GM04503 (cell line): ENCODE measurements around the gene SSC5D.
A peak's percentile ranks its signal among the peaks of the same experiment; 100 is the strongest.

ENCODE experiments used
- DNase-seq: peaks from one replicate; pipeline ENCODE4 v3.0.0-alpha.2; 2012; ENCODE audit warnings: low read depth

SSC5D gene

DNA sequence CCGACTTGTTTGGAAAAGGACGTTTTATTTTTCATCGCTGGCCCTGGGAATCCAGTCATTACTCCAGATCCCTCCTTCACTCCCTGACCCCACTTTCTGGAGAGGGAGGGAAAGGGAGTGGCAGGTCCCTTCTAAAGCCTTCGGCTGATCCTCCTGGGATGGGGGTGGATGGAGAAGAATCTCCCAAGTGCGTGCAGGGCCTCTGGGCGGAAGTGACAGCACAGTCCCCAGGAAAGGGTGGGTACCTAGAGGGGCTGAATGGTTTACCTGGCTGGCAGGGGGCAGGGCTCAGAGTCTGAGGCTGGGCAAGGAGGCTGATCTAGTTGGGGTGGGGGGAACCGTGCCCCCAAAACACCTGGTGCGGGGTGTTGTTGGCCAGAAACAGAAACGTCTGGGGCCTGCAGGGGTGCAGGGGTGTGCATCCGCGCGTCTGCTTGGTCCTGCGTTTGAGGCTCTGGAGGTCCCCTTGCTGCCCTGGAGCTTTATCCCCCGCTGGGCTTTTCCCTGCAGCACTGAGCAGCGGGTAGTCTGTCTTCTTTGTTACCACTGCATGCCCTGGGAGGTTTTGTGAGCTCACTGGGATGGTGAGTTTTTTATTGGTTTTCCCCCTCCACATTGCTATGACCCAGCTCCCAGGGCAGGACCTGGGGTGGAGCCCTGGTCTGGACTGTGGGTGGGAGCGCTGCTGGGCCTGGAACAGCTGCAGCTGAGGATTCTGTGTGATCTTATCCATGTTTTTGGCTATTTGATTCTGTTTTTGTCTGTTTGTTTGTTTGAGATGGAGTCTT, 14.8 kb upstream of the SSC5D start:
- no peak for DNase-seq

DNA sequence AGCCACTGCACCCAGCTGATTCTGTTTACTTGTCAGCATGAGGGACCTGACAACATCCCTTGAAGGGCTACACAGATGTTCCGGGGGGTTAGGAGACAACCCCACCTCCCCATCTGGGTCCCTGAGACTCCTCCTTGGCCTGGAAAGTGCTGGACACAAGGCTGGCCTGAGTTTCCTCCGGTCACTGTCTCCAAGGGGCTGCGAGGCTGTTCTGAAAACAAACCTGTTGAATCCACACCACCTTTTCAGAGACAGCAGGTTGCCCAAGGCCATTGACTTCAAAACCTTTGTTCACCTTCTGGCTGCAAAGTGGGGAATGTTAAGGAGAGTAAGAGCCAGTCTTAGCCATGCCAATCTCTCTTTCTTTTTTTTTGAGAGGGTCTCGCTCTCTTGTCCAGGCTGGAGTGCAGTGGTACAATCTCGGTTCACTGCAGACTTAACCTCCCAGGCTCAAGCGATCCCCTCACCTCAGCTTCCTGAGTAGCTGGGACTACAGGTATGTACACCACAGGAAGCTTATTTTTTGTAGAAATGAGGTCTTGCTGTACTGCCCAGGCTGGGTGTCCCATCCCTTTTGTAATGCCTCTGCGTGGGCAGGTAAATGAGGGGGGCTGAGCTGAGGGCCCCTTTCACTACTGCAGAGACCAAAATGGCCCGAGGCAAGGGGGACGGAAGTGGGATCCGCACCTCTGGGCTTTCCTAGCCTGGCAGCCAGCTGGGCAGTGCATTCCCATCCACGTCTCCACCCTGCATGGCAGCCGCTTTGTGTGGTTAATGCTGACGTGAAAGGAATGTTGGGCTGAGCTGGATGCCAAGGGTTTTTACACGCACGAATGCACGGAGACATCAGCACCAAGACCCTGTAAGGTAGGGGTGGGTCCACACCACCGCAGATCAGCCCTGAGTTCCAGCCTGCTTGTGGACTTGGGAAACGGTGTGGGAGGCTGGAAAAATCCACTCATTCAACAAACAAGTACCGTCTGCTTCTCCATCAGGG, 13.7 kb upstream of the SSC5D start:
- no peak for DNase-seq

DNA sequence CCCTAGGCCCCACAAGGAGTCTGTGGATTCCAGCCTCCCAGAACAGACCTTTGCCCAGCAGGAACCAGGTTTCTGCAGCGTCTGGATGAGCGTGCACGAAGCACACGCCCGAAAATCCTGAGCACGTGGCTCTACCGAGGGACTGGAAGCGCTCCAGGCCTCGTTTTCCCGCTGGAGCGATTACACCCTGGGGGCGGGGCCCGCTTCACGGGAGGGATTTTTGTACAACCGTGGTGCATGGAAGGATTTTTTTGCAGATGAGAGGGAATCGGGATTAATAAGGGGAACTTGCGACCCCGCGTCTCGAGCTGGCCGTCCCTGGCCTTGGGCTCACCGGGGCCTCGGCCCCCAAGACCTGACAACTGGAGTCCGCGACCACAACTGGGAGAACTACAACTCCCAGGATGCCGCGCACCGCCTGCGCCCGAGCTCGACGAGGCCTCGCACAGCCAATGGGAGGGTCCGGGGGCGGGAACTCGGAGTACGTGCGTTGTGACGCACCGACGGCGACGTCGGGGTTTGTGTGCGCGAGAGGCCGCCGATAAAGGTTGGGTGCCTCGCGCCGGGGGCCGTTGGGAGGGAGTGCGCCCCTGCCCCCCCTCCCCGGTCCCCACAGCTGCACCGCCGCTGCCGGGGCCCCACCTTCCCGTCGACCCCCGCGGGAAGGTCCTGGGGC, 12.0 kb upstream of the SSC5D start, which contains the start of gene ZNF628:
TSS of gene ZNF628 (plus strand) at position 518 of the 676 bp plus-strand sequence. CDS start 3,294 bp downstream, outside the sequence.
- peak; percentile 81 for DNase-seq

DNA sequence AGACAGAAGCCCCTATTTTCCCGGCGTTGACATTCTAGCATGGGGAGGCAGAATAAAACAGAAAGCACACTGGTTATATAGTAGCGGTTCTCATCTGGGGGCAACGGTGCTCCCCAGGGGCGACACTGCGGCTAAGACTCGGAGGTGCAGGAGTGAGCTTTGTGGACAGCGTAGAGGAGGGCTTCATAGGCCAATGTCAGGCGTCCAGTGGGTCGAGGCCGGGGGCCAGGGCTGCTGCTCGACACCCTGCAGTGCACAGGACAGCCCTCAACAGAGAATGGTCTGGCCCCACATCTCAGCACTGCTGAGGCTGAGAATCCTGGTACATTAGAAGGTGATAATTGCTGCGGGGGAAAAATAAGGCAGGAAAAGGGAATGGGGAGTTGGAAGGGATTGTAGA, 10.3 kb upstream of the SSC5D start:
- DNase-seq: no peak

DNA sequence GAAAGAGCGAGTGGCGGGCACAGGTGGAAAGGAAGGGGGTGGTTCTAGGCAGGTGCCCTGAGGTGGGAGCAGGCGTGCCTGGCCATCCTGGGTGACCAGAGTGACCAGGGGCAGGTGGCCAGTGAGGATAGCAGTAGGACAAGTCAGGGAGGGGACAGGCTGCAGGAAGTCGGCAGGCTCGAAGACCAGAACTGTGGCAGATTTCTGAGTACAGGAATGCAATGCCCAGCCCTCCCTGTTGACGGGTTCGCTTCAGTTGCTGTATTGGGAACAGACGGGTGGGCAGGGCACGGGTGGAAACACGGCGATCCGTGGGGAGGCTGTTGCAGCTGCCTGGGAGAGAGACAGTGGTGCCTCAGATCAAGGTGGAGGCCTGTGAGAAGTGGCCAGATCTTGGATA, 9.9 kb upstream of the SSC5D start:
- DNase-seq: no peak

DNA sequence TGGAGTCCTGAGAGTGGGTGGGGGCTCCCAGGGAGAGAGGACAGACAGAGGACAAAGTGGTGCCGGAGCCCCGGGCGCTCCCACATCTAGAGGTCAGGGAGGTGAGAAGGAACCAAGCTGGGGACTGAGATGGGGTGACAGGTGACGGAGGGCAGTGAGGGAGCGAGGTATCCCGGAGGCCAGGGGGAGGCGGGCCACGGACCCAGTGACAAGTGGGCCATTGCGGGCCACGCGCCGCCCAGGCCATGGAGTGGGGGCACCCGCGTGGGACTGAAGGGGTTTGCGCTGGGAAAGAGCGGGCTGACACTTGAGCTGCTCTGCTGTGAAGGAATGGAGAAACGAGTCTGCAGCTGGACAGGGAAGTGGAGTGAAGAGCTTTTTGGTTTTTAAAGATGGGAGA, 9.2 kb upstream of the SSC5D start:
- no peak for DNase-seq

DNA sequence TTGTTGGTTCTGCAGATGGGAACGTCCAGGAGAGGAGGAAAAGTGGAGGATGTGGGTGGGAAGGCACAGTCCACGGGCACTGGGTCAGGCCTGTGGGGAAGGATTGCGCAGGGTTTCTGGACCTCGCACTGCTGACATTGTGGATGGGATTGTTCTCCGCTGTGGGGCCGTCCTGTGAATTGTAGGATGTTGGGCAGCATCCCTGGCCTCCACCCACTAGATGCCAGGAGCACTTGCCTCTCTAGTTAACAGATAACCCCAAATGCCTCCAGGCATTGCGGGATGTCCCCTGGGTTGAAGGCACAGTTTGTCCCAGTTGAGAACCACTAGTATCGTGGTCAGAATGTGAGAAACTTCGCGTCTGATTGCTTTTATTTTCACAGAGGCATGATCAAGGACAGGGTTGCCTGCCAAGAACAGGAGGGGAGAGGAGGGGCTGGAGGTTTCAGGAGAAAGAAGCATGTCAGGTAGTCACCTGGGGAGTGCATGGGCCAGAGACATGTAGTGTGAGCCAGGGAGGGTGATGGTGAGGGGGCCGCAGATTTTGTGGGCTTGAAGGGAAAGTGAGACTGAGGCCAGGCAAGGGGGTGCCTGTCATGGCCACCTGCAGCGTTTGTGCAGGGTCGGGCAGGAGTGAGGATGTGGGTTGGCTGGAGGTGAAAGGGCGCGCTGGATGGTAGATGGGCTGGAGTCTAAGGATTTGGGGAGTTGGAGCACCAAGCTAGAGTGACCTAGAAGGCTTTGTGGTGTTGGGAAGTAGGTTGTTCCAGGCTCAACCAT, 8.6 kb upstream of the SSC5D start:
- no peak for DNase-seq

DNA sequence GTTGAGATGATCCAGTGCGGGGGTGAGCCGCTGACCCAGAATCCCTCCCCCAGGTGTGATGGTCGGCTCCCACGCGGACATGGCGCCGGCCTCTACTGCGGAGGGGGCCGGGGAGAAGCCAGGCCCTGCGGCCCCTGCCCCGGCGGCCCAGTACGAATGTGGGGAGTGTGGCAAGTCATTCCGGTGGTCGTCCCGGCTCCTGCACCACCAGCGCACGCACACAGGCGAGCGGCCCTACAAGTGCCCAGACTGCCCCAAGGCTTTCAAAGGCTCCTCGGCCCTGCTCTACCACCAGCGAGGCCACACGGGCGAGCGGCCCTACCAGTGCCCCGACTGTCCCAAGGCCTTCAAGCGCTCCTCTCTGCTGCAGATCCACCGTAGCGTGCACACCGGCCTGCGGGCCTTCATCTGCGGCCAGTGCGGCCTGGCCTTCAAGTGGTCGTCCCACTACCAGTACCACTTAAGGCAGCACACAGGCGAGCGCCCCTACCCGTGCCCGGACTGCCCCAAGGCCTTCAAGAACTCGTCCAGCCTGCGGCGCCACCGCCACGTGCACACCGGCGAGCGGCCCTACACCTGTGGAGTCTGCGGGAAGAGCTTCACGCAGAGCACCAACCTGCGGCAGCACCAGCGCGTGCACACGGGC, 7.0 kb upstream of the SSC5D start:
- no peak for DNase-seq

DNA sequence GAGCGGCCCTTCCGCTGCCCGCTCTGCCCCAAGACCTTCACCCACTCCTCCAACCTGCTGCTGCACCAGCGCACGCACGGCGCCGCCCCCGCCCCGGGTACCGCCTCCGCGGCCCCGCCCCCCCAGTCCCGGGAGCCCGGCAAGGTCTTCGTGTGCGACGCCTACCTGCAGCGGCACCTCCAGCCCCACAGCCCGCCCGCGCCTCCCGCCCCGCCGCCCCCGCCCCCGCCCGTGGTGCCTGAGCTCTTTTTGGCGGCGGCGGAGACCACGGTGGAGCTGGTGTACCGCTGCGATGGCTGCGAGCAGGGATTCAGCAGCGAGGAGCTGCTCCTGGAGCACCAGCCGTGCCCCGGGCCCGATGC, 6.5 kb upstream of the SSC5D start:
- DNase-seq: no peak

DNA sequence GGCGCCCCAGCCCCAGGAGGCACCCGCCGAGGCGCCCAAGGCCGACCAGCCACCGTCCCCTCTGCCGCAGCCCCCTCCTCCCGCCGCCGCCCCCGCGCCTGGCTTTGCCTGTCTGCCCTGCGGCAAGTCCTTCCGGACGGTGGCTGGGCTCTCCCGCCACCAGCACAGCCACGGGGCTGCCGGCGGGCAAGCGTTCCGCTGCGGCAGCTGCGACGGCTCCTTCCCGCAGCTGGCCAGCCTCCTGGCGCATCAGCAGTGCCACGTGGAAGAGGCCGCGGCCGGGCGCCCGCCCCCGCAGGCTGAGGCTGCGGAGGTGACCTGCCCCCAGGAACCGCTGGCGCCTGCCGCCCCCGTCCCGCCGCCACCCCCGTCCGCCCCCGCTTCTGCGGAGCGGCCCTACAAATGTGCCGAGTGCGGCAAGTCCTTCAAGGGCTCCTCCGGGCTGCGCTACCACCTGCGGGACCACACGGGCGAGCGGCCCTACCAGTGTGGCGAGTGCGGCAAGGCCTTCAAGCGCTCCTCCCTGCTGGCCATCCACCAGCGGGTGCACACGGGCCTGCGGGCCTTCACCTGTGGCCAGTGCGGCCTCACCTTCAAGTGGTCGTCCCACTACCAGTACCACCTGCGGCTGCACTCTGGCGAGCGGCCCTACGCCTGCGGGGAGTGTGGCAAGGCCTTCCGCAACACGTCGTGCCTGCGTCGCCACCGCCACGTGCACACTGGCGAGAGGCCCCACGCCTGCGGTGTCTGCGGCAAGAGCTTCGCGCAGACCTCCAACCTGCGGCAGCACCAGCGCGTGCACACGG, 5.9 kb upstream of the SSC5D start:
- DNase-seq: no peak

DNA sequence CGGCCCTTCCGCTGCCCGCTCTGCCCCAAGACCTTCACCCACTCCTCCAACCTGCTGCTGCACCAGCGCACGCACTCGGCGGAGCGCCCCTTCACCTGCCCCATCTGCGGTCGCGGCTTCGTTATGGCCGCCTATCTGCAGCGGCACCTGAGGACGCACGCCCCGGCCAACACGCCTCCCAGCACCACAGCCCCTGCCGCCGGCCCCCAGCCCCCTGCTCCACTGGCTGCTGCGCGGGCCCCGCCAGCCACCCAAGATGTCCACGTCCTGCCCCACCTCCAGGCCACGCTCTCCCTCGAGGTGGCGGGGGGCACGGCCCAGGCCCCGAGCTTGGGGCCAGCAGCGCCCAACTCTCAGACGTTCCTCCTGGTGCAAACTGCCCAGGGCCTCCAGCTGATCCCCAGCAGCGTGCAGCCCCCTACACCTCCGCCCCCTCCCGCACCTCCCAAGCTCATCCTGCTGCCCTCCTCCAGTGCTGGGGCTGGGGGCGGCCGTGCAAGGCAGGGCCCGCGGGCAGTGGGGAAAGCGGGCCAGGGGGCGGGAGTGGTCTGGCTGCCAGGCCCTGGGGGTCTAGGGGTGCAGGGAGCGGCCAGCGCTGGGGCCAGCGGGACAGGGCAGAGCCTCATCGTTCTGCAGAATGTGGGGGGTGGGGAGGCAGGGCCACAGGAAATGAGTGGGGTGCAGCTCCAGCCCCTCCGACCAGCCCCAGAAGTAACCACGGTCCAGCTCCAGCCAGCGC, 5.1 kb upstream of the SSC5D start:
- no peak for DNase-seq

DNA sequence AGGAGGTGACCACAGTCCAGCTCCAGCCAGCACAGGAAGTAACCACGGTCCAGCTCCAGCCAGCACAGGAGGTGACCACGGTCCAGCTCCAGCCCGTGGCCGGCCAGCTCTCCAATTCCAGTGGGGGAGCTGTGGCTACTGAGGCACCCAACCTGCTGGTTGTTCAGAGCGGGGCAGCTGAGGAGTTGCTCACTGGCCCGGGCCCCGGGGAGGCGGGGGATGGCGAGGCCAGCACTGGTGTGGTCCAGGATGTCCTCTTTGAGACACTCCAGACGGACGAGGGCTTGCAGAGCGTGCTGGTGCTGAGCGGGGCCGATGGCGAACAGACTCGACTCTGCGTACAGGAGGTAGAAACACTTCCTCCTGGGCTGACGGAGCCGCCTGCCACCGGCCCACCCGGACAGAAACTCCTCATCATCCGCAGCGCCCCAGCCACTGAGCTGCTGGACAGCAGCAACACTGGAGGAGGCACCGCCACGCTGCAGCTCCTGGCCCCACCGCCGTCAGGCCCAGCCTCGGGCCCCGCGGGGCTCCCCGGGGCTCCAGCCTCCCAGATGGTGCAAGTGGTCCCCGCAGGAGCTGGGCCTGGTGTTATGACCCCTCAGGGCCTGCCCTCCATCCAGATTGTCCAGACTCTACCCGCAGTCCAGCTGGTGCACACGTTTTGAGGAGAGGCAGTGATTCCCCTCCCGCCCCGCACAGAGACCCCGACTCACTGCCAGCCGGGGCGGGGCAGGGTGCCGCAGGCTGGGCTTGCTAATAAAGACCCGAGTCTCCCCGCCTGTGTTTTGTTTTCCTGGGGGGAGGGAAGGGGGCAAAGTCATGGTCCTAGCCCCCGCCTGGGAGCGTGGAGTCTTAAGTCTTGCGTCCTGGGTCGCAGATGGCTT, 4.3 kb upstream of the SSC5D start:
- DNase-seq: no peak

DNA sequence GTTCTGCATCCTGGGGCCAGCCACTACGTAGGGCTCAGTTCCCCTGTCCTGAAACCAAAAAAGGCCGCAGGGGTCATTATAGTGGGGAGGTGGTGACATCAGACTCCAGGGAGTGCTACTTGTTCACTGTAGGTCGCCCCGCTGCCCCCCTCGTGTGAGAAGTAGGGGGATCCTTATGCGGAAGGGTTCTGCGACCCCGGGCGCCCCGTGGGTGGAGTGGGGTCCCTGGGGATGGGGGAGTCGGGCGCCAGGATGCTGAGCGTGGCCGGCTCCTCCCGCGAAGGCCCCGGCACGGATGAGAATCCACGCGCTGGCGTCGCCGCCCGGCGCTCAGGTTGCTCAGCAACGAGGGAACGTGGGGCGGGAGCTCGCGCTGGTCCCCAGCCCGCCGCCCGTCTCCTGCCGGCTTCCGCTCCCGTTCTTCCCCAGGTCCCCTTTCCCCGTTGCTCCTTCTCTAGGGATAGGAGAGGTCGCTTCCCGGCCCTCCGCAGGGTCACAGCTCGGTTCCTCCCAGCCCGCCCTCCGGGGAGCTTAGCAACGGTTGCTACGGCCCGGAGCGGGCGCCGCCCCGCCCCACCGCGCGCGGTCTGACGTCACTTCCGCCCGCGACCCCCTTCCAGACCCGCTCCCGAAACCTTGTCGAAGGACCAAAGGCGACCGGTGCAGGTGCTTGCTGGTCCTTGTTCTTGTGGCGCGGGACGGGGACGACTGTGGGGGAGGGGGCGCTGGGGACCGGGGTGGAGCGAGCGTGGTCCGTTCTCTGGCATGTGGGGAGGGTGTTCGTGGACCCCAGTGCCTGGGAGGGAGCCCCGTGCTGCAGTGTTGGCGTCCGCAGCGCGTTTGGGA, 3.4 kb upstream of the SSC5D start, which contains the start of gene NAT14:
TSS of gene NAT14 (plus strand) at position 596 of the 846 bp plus-strand sequence. CDS start 521 bp downstream, outside the sequence.
- DNase-seq: no peak

DNA sequence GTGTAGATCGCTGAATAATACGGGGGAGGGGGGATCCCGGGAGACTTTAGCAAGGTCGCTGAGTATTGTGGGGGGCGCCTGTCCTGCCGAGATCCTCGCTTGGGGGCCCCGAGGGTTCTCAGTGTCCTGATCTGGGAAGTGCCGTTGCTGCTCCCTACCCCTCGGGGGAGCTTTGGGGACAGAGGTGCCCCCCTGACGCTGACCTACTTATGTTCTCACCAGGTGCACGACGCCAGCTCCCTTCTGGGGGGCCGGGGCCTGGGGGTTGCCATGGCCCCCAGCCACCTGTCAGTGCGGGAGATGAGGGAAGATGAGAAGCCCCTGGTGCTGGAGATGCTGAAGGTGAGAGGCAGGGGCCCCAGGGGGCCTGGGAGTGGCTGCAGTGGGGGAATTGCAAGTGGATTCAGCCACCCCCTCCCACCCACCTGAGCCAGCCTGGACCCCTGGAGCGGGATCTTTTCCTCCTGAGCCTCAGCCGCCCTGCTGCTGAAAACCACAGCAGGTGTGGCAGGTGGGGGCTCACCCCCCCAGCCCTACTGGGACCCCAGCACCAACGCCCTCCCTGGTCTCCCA, 2.7 kb upstream of the SSC5D start:
- DNase-seq: no peak

DNA sequence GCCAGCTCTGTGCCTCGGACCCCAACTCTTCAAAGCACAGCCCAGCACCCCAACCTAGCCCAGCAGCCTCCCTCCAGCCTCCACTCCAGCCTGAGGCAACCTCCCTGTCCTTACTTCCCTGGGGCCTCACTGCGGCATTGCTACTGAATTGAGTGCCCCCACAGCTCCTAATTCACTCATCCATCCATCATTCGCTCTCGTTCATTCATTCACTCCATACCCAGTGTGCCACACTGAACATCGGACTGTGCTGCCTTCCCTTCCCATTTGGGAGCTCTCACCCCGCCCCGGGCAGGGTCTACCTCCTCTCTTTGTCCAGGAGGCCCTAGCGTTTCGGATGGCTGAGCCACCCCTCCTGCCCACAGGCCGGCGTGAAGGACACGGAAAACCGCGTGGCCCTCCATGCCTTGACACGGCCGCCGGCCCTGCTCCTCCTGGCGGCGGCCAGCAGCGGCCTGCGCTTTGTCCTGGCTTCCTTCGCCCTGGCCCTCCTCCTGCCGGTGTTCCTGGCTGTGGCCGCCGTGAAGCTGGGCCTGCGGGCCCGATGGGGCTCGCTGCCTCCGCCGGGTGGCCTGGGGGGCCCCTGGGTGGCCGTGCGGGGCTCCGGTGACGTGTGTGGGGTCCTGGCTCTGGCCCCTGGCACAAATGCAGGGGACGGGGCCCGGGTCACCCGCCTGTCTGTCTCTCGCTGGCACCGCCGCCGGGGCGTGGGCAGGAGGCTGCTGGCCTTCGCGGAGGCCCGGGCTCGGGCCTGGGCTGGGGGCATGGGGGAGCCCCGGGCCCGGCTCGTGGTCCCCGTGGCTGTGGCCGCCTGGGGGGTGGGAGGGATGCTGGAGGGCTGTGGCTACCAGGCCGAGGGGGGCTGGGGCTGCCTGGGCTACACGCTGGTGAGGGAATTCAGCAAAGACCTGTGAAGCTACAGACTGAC, 1.9 kb upstream of the SSC5D start:
- no peak for DNase-seq
